Thyroid gland (tissue), 4 donors: Measurements from ENCODE around the gene PDCD4.

Experiments used
- POLR2A ChIP-seq, 2 donors: fragments of 450-650 bp; IDR thresholded peaks; one replicate each; pipeline ENCODE4 v1.6.1; 2017; ENCODE audit warnings: antibody characterized with exemption in 2 of 2, mild to moderate bottlenecking in 2 of 2, moderate library complexity in 1 of 2
- TF ChIP-seq, protein P1 (sequence below), 6 experiments: fragments of 200-600 bp in 3 of 6; fragments of 450-650 bp in 3 of 6; sonication (generic) in 3 of 6; IDR thresholded peaks; one replicate each; pipeline ENCODE4 v1.5.1; 2016 to 2019; ENCODE audit warnings: antibody characterized with exemption in 6 of 6, mild to moderate bottlenecking in 2 of 6, inconsistent platforms in 1 of 6, moderate library complexity in 1 of 6

- peak in 1 of 2 donors; percentile 53 for TF ChIP-seq POLR2A (IDR thresholded peaks at IDR 0.05)
- TF ChIP-seq, protein P1, sequence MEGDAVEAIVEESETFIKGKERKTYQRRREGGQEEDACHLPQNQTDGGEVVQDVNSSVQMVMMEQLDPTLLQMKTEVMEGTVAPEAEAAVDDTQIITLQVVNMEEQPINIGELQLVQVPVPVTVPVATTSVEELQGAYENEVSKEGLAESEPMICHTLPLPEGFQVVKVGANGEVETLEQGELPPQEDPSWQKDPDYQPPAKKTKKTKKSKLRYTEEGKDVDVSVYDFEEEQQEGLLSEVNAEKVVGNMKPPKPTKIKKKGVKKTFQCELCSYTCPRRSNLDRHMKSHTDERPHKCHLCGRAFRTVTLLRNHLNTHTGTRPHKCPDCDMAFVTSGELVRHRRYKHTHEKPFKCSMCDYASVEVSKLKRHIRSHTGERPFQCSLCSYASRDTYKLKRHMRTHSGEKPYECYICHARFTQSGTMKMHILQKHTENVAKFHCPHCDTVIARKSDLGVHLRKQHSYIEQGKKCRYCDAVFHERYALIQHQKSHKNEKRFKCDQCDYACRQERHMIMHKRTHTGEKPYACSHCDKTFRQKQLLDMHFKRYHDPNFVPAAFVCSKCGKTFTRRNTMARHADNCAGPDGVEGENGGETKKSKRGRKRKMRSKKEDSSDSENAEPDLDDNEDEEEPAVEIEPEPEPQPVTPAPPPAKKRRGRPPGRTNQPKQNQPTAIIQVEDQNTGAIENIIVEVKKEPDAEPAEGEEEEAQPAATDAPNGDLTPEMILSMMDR (IDR thresholded peaks at IDR 0.05): no peak
These were observed 31.4 kb upstream of the PDCD4 start for GRCh38 chr10:110840225-110840922.
